CD4-positive, alpha-beta T cell treated with Interleukin-15 for 4 hours (primary cell): ENCODE measurements around the gene MEFV.

ENCODE experiments used
- DNase-seq: peaks from one replicate; pipeline ENCODE4 v3.0.0-alpha.2; 2020; ENCODE audit warnings: low spot score

The MEFV gene

GRCh38 chr16:3266873-3267537 lies 10.6 kb upstream of the MEFV start:
- DNase-seq, result peak; percentile 29

- peak; percentile 99 for DNase-seq
Measured at GRCh38 chr16:3264137-3265036, 8.0 kb upstream of the MEFV start.

- DNase-seq, result no peak
Measured at GRCh38 chr16:3262517-3262916, 6.1 kb upstream of the MEFV start.

GRCh38 chr16:3259836-3260235 lies 3.4 kb upstream of the MEFV start:
- no peak for DNase-seq

- DNase-seq, result no peak
Measured at GRCh38 chr16:3256866-3257465, 533 bp upstream of the MEFV start.

GRCh38 chr16:3254309-3254708 lies 2.1 kb downstream of the MEFV start:
- DNase-seq, result no peak

GRCh38 chr16:3252967-3253366 lies 3.5 kb downstream of the MEFV start:
- no peak for DNase-seq

GRCh38 chr16:3249451-3249850 lies 7.0 kb downstream of the MEFV start:
- DNase-seq, result no peak

- DNase-seq, result no peak
Measured at GRCh38 chr16:3249020-3249419, 7.4 kb downstream of the MEFV start.

- DNase-seq, result no peak
Measured at GRCh38 chr16:3248596-3248995, 7.8 kb downstream of the MEFV start.

- DNase-seq, result no peak
Measured at GRCh38 chr16:3246876-3247275, 9.6 kb downstream of the MEFV start.

- no peak for DNase-seq
Measured at GRCh38 chr16:3246002-3246401, 10.4 kb downstream of the MEFV start.

GRCh38 chr16:3243882-3244281 lies 12.6 kb downstream of the MEFV start:
- DNase-seq, result no peak

GRCh38 chr16:3242709-3243108 lies 13.7 kb downstream of the MEFV start:
- DNase-seq, result no peak

- DNase-seq, result no peak
Measured at GRCh38 chr16:3241761-3242160, 14.7 kb downstream of the MEFV start.

- DNase-seq, result peak; percentile 9
Measured at GRCh38 chr16:3235856-3236669, 20.4 kb downstream of the MEFV start.

GRCh38 chr16:3234857-3235561 lies 21.4 kb downstream of the MEFV start, which contains the start of gene ZNF200:
ZNF200 (minus strand) TSS chr16:3235158; CDS start chr16:3233755, 1,403 bp downstream.
- peak; percentile 89 for DNase-seq

GRCh38 chr16:3234543-3234856 lies 21.9 kb downstream of the MEFV start:
- no peak for DNase-seq

- DNase-seq, result no peak
Measured at GRCh38 chr16:3223913-3224515, 32.4 kb downstream of the MEFV start.

GRCh38 chr16:3220839-3221238 lies 35.6 kb downstream of the MEFV start:
- DNase-seq, result no peak

- no peak for DNase-seq
Measured at GRCh38 chr16:3216263-3216640, 40.2 kb downstream of the MEFV start.
